H9 (cell line): Measurements from ENCODE around the gene TAOK3. TPM values are rescaled to one million over a fixed set of nuclear protein-coding genes. Genes with fewer than 3 reads are reported as not detected.

ENCODE experiments used
- DNase-seq: peaks from one replicate; pipeline ENCODE4 v3.0.0-alpha.2; 2017
- H2AFZ ChIP-seq: one replicate; pipeline ENCODE4 v1.6.1; 2013; ENCODE audit warnings: mild to moderate bottlenecking, low read length, control low read depth, moderate library complexity
- H2AK5ac ChIP-seq: 2 replicates; pipeline ENCODE4 v1.6.1; 2013; ENCODE audit warnings: low read length, control low read depth, mixed read lengths; ENCODE audit not compliant: insufficient read length
- H2BK120ac ChIP-seq: one replicate; pipeline ENCODE4 v1.6.1; 2013; ENCODE audit warnings: low read depth, mild to moderate bottlenecking, low read length, control low read depth, inconsistent platforms; ENCODE audit not compliant: poor library complexity, severe bottlenecking
- H2BK12ac ChIP-seq: 2 replicates; pipeline ENCODE4 v1.6.1; 2013; ENCODE audit warnings: low read length, control low read depth, mixed read lengths, low read depth; ENCODE audit not compliant: insufficient read length
- H2BK15ac ChIP-seq: 2 replicates; pipeline ENCODE4 v1.6.1; 2013; ENCODE audit warnings: low read depth, low read length, control low read depth
- H2BK20ac ChIP-seq: one replicate; pipeline ENCODE4 v1.6.1; 2013; ENCODE audit warnings: low read depth, mild to moderate bottlenecking, low read length, control low read depth, inconsistent platforms; ENCODE audit not compliant: poor library complexity, severe bottlenecking
- H2BK5ac ChIP-seq: 2 replicates; pipeline ENCODE4 v1.6.1; 2013; ENCODE audit warnings: low read length, control low read depth, mixed read lengths; ENCODE audit not compliant: insufficient read length
- H3K14ac ChIP-seq: 2 replicates; pipeline ENCODE4 v1.6.1; 2013; ENCODE audit warnings: low read length, control low read depth; ENCODE audit not compliant: insufficient read depth
- H3K18ac ChIP-seq: 2 replicates; pipeline ENCODE4 v1.6.1; 2013; ENCODE audit warnings: low read depth, mild to moderate bottlenecking, mixed read lengths, low read length, control low read depth; ENCODE audit not compliant: insufficient read length
- H3K23ac ChIP-seq: 2 replicates; pipeline ENCODE4 v1.6.1; 2013; ENCODE audit warnings: low read length, control low read depth, mixed read lengths, low read depth; ENCODE audit not compliant: insufficient read length
- H3K23me2 ChIP-seq: 2 replicates; pipeline ENCODE4 v1.6.1; 2013; ENCODE audit warnings: low read depth, mild to moderate bottlenecking, mixed read lengths, low read length, control low read depth; ENCODE audit not compliant: insufficient read length, poor library complexity, severe bottlenecking
- H3K27ac ChIP-seq: 2 replicates; pipeline ENCODE4 v1.5.1; 2013; ENCODE audit warnings: low read length, control low read depth, mixed read lengths, low read depth; ENCODE audit not compliant: insufficient read length
- H3K27me3 ChIP-seq: 2 replicates; pipeline ENCODE4 v1.6.1; 2013; ENCODE audit warnings: low read length, control low read depth, inconsistent platforms; ENCODE audit not compliant: insufficient read depth
- H3K4ac ChIP-seq: 2 replicates; pipeline ENCODE4 v1.6.1; 2013; ENCODE audit warnings: low read depth, mild to moderate bottlenecking, control low read depth, inconsistent platforms, low read length, moderate library complexity
- H3K4me1 ChIP-seq: 2 replicates; pipeline ENCODE4 v1.6.1; 2013; ENCODE audit warnings: low read length, control low read depth, inconsistent platforms; ENCODE audit not compliant: insufficient read depth
- H3K4me2 ChIP-seq: 2 replicates; pipeline ENCODE4 v1.6.1; 2013; ENCODE audit warnings: low read length, control low read depth, mixed read lengths; ENCODE audit not compliant: insufficient read length, insufficient read depth
- H3K56ac ChIP-seq: 2 replicates; pipeline ENCODE4 v1.6.1; 2013; ENCODE audit warnings: low read depth, mild to moderate bottlenecking, mixed read lengths, low read length, control low read depth; ENCODE audit not compliant: insufficient read length
- H3K79me1 ChIP-seq: 2 replicates; pipeline ENCODE4 v1.6.1; 2013; ENCODE audit warnings: low read depth, mild to moderate bottlenecking, moderate library complexity, low read length, control low read depth, inconsistent platforms; ENCODE audit not compliant: insufficient read depth, poor library complexity, severe bottlenecking
- H3K79me2 ChIP-seq: 2 replicates; pipeline ENCODE4 v1.6.1; 2013; ENCODE audit warnings: low read length, control low read depth, inconsistent platforms; ENCODE audit not compliant: insufficient read depth
- H3K9ac ChIP-seq: 2 replicates; pipeline ENCODE4 v1.6.1; 2013; ENCODE audit warnings: low read length, control low read depth, mixed read lengths; ENCODE audit not compliant: insufficient read length; ENCODE audit errors: extremely low read depth
- H3K9me3 ChIP-seq: one replicate; pipeline ENCODE4 v1.6.1; 2013; ENCODE audit warnings: low read depth, low read length, inconsistent platforms; ENCODE audit not compliant: control insufficient read depth
- H3T11ph ChIP-seq: one replicate; pipeline ENCODE4 v1.6.1; 2013; ENCODE audit warnings: mild to moderate bottlenecking, low read length, control low read depth, inconsistent platforms
- H4K20me1 ChIP-seq: one replicate; pipeline ENCODE4 v1.6.1; 2013; ENCODE audit not compliant: control insufficient read depth, insufficient read length, insufficient read depth
- H4K5ac ChIP-seq: 2 replicates; pipeline ENCODE4 v1.6.1; 2013; ENCODE audit warnings: low read depth, mild to moderate bottlenecking, mixed read lengths, low read length, control low read depth; ENCODE audit not compliant: insufficient read length
- H4K8ac ChIP-seq: replicated peaks from 2 replicates; pipeline ENCODE4 v1.6.1; 2013; ENCODE audit warnings: low read length, control low read depth, mixed read lengths, low read depth; ENCODE audit not compliant: insufficient read length
- H4K91ac ChIP-seq: 2 replicates; pipeline ENCODE4 v1.6.1; 2013; ENCODE audit warnings: low read depth, mild to moderate bottlenecking, moderate library complexity, mixed read lengths, low read length, control low read depth; ENCODE audit not compliant: insufficient read length
- H3K27ac Mint-ChIP-seq, 3 experiments: 2 replicates in 2 of 3; 3 replicates in 1 of 3; pipeline ENCODE4 v1.8.0; 2020 to 2021; ENCODE audit warnings: mixed read lengths in 3 of 3, mild to moderate bottlenecking in 1 of 3, moderate library complexity in 1 of 3
- H3K27me3 Mint-ChIP-seq: 2 replicates; pipeline ENCODE4 v1.8.0; 2021; ENCODE audit warnings: low read depth, mild to moderate bottlenecking, moderate library complexity, mixed read lengths
- H3K36me3 Mint-ChIP-seq, 3 experiments: 2 replicates in 2 of 3; 3 replicates in 1 of 3; pipeline ENCODE4 v1.8.0; 2020 to 2021; ENCODE audit warnings: low read depth in 3 of 3, mixed read lengths in 3 of 3; ENCODE audit not compliant: insufficient read depth in 1 of 3
- H3K4me1 Mint-ChIP-seq, 2 experiments: 2 replicates each; pipeline ENCODE4 v1.8.0; 2020; ENCODE audit warnings: mixed read lengths in 2 of 2
- H3K4me3 Mint-ChIP-seq, 2 experiments: 2 replicates in 1 of 2; 3 replicates in 1 of 2; pipeline ENCODE4 v1.8.0; 2020 to 2021; ENCODE audit warnings: mild to moderate bottlenecking in 2 of 2, mixed read lengths in 2 of 2, moderate library complexity in 1 of 2
- H3K9me3 Mint-ChIP-seq, 2 experiments: 2 replicates in 1 of 2; 3 replicates in 1 of 2; pipeline ENCODE4 v1.8.0; 2020; ENCODE audit warnings: mild to moderate bottlenecking in 2 of 2, mixed read lengths in 2 of 2, moderate library complexity in 1 of 2
- WGBS: extraction: QIAGEN DNeasy Blood & Tissue Kit; methylation state at CpG from one replicate; pipeline ENCODE4 v1.1.7; 2013; ENCODE audit warnings: missing lambda C conversion rate, low lambda C conversion rate, mixed read lengths; ENCODE audit not compliant: insufficient read length; ENCODE audit errors: extremely low coverage; 5-methylcytosine and 5-hydroxymethylcytosine counted together
- total RNA-seq: library from RNA; stranded (reverse); gene quantifications from 2 replicates; pipeline ENCODE4 v1.2.1, GENCODE V29; 2021
- TF ChIP-seq, protein P1 (sequence below): fragments of 200-600 bp; sonication (generic); conservative IDR thresholded peaks from 3 replicates; pipeline ENCODE4 v1.8.0; 2021; ENCODE audit warnings: antibody characterized with exemption, mild to moderate bottlenecking

The TAOK3 gene
- total RNA-seq, 1 experiment from 2014 or later: 5.2 TPM

DNA sequence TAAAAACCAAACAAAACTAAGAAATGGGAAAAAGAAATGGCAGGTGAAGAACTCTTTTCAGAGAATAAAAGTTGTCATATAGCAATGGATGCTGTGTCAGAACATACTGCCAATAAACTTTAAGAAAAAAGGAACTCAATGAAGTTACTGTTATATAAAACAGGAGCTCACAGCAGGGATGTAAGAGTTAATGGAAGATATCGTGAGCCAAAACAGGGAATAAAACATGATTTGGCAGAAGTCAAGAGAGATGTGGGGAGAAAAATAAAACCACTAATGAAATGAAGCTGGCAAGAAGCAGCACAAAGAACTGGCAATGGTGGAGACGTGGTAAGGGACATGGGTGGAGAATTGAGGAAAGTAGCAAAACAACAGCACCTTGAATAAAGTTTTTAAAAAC, 61.0 kb downstream of the TAOK3 start:
- WGBS: no CpG with 5 or more reads among the region's 2 CpGs
- H4K8ac ChIP-seq: no peak overlapping the region
- no peak overlapping the region for H3K4ac ChIP-seq
- H3K23ac ChIP-seq: no peak overlapping the region
- Mint-ChIP-seq H3K4me1 (peaks cover 3 to 8% of the 10 kb centered on the region in 2 experiments; a peak in 3 of 4 replicates), H3K4me3 (no peak overlapping the region), H3K9me3 (no peaks in the 10 kb centered on the region), H3K36me3 (no peaks in the 10 kb centered on the region), H3K27me3 (no peaks in the 10 kb centered on the region), H3K27ac (0 out of 7 replicates have a peak overlapping the region, but pooled peaks of 1 of the 3 experiments have one; percentile 19)
- H3K4me1 ChIP-seq: no peaks in the 10 kb centered on the region
- TF ChIP-seq, protein P1, sequence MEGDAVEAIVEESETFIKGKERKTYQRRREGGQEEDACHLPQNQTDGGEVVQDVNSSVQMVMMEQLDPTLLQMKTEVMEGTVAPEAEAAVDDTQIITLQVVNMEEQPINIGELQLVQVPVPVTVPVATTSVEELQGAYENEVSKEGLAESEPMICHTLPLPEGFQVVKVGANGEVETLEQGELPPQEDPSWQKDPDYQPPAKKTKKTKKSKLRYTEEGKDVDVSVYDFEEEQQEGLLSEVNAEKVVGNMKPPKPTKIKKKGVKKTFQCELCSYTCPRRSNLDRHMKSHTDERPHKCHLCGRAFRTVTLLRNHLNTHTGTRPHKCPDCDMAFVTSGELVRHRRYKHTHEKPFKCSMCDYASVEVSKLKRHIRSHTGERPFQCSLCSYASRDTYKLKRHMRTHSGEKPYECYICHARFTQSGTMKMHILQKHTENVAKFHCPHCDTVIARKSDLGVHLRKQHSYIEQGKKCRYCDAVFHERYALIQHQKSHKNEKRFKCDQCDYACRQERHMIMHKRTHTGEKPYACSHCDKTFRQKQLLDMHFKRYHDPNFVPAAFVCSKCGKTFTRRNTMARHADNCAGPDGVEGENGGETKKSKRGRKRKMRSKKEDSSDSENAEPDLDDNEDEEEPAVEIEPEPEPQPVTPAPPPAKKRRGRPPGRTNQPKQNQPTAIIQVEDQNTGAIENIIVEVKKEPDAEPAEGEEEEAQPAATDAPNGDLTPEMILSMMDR: no peak
- H3K9ac ChIP-seq: no peak overlapping the region
- DNase-seq: no peak
- no peak overlapping the region for H3K14ac ChIP-seq
- no peak overlapping the region for H2BK120ac ChIP-seq
- H3K4me2 ChIP-seq: no peak overlapping the region
- H3T11ph ChIP-seq: no peak overlapping the region
- H3K27ac ChIP-seq: no peak overlapping the region
- H3K79me1 ChIP-seq: no peaks in the 10 kb centered on the region
- H2BK20ac ChIP-seq: no peak overlapping the region
- no peak overlapping the region for H2AFZ ChIP-seq
- H4K91ac ChIP-seq: no peak overlapping the region
- no peak overlapping the region for H2AK5ac ChIP-seq
- no peak overlapping the region for H4K5ac ChIP-seq
- H3K9me3 ChIP-seq: no peaks in the 10 kb centered on the region
- no peaks in the 10 kb centered on the region for H4K20me1 ChIP-seq
- H3K27me3 ChIP-seq: no peaks in the 10 kb centered on the region
- no peak overlapping the region for H3K56ac ChIP-seq
- no peaks in the 10 kb centered on the region for H3K23me2 ChIP-seq
- H2BK5ac ChIP-seq: no peak overlapping the region
- no peak overlapping the region for H2BK15ac ChIP-seq
- H3K18ac ChIP-seq: no peak overlapping the region
- H3K79me2 ChIP-seq: no peaks in the 10 kb centered on the region
- H2BK12ac ChIP-seq: no peak overlapping the region
